Measurements from ENCODE around the gene PANK1.

DNA sequence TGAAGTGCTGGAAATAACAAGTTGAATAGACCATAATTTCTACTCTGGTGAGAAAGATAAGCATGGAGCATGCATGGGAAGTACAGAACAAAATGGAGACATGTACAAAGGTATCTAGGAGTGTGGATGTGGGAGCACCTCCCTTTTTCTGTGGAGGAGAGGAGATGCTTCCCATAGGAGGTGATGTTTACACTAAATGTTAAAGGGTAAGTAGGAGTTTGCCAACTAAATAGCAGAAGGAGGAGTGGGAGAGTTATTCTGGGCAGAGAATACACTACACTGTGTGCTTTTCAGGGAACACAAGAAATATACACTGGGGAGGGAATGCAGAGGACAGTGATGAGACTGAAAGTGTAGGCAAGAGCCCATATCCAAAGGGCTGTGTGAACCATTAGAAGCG is 21.1 kb upstream of the PANK1 start:
- TF ChIP-seq, protein P1, sequence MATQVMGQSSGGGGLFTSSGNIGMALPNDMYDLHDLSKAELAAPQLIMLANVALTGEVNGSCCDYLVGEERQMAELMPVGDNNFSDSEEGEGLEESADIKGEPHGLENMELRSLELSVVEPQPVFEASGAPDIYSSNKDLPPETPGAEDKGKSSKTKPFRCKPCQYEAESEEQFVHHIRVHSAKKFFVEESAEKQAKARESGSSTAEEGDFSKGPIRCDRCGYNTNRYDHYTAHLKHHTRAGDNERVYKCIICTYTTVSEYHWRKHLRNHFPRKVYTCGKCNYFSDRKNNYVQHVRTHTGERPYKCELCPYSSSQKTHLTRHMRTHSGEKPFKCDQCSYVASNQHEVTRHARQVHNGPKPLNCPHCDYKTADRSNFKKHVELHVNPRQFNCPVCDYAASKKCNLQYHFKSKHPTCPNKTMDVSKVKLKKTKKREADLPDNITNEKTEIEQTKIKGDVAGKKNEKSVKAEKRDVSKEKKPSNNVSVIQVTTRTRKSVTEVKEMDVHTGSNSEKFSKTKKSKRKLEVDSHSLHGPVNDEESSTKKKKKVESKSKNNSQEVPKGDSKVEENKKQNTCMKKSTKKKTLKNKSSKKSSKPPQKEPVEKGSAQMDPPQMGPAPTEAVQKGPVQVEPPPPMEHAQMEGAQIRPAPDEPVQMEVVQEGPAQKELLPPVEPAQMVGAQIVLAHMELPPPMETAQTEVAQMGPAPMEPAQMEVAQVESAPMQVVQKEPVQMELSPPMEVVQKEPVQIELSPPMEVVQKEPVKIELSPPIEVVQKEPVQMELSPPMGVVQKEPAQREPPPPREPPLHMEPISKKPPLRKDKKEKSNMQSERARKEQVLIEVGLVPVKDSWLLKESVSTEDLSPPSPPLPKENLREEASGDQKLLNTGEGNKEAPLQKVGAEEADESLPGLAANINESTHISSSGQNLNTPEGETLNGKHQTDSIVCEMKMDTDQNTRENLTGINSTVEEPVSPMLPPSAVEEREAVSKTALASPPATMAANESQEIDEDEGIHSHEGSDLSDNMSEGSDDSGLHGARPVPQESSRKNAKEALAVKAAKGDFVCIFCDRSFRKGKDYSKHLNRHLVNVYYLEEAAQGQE (IDR thresholded peaks at IDR 0.05; ENCODE audit: low read depth), result no peak
- TF ChIP-seq TCF12 (IDR thresholded peaks at IDR 0.05; ENCODE audit: low read depth), result no peak
- no peak for TF ChIP-seq CREB1 (IDR thresholded peaks at IDR 0.05; ENCODE audit: low read depth)
- no peak for TF ChIP-seq CEBPB (IDR thresholded peaks at IDR 0.05)
- TF ChIP-seq, protein P2, sequence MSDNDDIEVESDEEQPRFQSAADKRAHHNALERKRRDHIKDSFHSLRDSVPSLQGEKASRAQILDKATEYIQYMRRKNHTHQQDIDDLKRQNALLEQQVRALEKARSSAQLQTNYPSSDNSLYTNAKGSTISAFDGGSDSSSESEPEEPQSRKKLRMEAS (IDR thresholded peaks at IDR 0.05), result no peak
- no peak for TF ChIP-seq NFIC (IDR thresholded peaks at IDR 0.05)
- no peak for TF ChIP-seq FOXM1 (IDR thresholded peaks at IDR 0.05; ENCODE audit: borderline replicate concordance, low read depth)
